HG03139 (cell line): ENCODE data around the gene FBXW5.

ENCODE experiments used
- ATAC-seq: cut with Tn5 transposase; IDR thresholded peaks from one replicate; pipeline ENCODE4 v1.9.1; 2021; ENCODE audit not compliant: unreplicated experiment

Gene FBXW5

DNA sequence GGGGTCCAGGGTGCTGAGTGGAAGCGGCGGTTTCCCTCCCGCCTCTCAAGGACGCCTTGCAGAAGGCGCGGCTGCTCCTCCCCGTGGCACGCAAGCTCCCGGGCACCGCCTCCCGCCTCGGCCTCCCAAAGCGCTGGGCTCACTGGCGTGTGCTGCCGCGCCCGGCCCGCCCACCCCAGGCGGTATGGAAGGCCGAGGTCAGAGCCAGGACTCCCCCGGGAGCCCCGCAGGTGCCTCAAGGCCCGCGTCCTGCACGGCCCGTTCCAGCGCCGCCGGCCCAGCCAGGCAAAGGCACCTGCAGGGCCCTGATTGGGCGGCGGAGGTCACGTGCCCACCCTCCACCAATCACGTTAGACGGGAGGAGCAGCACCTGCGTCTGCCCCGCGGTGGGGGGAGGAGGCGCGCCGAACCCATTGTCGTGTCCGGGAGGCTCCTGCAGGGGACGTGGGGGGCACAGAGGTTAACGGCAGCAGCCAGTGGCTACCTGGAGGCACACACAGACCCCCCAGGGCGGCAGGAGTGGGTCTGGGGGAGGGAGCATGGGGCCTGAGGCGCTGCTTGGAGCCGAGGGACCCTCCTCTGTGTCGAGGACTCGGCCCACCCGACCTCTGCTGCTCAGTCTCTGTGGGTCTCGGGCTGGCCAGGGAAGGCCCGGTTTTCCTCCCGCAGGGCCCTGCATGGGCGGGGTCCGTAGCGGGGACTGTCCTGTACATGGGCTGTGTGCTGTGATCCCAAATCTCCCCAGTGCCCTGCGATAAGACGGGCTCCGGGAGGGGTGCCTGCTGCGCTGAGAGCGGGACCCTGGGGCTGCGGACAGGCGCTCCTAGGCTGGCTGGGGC is 5.5 kb upstream of the FBXW5 start:
- peak; percentile 84 for ATAC-seq

DNA sequence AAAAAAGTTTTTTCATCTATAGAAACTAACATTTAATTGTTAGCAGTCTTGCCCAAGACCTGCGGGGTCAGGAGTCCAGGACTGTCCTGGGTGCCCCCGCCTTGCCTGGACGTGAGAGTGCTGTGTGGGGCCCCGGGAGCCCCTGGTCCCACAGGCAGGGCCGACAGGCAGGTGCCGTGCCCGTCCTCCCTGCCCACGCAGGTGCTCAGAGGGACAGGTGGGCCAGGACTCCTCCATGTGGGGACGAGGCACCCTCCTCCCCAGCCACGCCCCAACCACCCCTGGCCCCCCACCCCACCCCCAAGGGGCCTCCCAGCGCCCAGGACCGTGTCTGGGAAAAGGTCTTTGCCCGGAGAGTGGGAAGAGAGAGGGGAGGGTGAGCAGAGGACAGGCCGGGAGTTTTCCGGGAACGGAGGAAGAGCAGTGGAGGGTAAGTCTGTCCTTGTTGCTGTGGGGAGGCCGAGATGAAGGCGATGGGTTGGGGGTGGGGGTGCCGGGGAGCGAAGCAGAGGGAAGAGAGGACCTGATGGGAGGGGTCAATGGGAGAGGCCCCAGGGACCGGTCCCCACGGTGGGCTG is 4.8 kb upstream of the FBXW5 start:
- ATAC-seq: no peak

DNA sequence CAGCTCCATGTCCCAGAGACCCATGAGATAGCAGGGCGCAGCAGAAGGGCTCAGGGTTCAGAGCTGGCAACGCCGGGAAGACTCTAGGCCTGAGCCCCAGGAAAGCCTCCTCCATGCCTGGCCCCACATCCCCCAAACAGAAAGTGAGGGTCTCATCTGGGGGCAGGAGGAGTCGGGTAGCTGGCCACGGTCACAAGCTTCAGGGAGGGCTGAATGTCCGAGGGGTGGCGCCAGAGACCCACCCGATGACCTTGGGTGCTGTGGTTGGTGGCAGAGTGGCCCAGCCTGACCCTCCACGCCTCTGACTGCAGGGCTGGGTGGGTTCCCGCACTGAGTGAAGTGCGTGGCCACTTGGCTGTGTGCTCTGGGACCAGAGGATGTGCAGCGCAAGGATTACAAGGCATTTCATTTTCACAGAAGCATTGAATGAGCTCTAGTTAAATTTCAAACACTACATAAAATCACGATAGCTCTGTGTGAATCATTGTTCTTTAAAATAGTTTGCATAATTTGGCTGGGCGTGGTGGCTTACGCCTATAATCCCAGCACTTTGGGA is 3.5 kb upstream of the FBXW5 start:
- no peak for ATAC-seq

DNA sequence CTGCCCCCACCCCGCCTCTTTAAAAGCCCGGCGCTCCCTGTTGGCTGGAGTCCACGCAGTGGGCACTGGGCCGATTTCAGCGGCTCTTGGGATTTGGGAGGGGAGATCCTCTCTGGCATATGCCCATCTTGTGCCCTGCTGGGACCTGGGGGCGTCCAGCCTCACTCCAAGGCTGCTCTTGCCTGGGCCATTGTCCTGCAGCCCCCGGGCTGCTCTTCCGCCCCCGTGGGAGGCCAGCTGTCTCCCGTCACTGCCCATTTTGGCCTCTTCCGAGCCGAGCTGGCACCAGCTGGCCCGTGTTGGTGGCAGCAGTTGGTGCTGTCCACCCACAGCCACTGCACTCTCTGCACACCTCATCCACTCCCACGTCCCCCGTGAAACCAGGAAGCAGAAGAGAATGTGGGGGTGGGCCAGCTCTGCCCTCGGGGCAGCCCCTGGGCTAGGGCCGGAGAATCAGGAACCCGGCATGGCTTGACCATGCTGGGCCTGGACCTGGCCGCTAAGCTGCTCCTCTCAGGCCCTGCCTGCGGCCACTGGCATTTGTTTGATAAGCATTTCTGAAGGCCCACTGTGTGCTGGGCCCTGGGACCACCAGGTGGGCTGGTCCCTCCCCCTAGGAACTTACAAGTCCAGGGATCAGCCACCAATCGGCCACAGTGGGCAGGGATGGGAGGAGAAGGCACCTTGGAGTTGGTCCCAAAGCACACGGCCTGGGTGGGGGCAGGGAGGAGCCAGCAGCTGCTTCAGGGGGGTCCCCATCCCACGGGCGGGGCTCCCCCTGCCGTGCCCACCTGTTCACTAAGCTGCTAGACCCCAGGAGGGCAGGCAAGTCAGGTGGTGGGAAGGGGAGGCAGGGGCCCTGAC is 2.7 kb upstream of the FBXW5 start:
- no peak for ATAC-seq

DNA sequence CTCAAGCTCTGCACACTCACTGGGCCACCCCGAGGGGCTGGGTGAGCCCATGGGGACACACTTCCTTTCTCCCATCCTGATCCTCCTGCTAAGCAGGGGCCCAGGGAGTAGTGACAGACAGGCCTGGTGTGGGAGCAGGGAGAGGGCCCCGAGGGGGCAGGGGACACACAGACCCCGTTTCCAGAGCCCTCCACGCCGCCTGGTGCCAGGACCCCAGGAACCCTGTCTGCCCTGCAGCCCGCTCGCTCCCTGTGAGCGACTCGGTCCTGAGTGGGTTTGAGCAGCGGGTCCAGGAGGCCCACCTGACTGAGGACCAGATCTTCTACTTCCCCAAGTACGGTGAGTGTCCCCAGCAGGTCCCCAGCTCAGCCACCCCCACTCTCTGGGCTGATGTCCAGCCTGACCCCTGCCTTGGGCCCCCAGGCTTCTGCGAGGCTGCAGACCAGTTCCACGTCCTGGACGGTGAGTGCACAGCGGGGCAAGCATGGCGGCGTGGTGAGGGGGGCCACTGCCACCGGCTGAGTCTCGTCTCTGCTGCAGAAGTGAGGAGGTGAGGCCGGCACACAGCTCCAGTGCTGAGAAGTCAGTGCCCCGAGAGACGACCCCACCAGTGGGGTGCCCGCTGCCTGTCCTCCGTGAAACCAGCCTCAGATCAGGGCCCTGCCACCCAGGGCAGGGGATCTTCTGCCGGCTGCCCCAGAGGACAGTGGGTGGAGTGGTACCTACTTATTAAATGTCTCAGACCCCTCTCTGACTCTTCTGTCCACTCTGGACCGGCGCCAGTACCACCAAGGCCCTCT is 1.9 kb upstream of the FBXW5 start:
- ATAC-seq: no peak

DNA sequence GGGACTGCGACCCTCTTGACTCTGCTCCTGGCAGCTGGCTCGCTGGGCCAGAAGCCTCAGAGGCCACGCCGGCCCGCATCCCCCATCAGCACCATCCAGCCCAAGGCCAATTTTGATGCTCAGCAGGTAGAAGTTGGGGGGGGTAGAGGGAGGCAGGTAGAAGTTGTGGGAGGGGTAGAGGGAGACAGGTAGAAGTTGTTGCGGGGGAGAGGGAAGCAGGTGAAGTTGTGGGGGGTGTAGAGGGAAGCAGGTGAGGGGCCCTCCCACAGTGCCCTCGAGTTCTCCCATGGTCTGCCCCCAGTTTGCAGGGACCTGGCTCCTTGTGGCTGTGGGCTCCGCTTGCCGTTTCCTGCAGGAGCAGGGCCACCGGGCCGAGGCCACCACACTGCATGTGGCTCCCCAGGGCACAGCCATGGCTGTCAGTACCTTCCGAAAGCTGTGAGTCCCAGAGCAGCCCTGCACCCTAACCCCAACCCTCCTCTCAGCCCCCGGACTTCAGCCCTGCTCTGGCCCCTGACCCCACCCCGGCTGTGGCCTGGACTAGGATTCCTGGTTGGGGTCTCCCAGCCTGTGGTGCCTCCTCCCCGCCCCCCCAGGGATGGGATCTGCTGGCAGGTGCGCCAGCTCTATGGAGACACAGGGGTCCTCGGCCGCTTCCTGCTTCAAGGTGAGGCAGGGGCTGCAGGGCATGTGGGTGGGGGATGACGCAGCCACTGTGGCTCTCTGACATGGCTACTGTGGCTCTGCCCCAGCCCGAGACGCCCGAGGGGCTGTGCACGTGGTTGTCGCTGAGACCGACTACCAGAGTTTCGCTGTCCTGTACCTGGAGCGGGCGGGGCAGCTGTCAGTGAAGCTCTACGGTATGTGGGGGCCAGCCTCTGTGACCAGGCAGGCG is 1.0 kb upstream of the FBXW5 start:
- ATAC-seq: no peak

DNA sequence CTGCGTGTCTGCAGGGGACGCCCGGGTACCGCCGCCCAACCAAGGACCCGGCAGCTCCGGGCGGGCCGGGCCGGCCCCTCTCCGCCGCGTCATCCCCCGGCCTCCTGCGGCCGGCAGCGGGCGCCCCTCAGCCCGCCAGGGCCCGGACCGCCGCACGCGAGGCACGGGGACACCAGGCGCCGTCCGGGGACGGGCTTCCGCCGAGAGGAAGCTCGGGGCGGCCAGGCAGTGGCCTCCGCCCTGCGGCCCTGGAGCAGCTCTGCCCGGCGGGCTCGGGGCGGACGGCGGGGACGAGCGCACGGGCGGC is 373 bp downstream of the FBXW5 start:
- peak; percentile 25 for ATAC-seq

DNA sequence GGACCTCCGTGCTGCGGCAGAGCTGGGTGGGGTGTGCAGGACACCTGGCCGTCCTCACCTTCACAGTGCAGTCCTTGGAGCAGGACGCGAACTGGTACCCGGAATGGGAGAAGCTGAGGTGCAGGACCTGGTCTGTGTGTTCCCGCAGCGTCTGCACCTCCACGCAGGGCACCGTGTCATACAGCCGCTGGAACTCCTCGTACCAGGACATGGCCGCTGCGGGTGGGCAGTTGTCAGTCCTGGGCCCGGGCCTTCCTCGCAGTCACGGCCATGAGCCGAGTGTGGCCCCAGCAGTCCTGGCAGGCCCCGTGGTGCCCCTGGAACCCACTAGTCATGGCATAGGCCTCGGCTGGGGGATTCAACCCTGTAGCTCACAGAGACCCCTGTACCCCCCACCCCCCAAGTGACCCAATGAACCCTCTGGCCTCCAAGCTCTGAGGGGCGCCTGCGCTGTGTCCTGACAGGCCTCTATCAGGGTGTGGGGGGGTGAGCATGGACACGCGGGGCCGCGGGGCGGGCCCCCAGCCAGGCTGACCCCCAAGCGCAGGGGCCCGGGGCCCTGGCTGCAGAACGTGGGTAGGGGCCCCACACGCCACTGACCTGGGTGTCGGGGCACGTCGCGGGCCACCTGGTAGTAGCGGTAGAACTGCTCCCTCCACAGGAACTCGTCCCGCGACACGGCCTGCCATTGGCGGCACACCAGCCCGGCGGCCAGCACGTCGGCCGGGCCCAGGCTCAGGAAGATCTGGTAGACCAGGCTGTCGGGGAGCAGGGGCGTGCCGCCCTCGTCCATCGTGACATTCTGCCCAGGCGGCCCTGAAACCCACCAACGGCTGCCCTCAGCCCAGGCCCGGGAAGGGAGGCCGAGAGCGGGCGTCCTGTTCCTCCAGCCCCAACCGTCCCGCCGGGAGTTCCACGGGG is 987 bp downstream of the FBXW5 start:
- peak; percentile 9 for ATAC-seq

DNA sequence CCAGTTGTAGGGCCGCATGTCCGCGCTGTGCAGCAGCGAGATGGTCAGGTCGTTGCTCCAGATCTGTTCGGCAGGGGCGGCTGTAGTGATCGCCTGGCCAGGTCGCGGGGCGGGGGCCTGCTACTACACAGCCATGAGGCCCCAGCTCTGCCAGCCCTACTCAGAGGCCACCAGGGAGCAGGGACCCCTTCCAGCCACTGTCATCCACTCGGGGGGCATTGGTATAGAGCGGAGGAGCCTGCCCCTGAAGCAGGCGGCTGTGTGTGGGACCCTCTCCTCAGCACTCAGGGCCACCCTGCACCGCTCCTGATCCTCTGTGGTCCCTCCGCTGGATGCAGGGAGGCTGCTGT is 1.7 kb downstream of the FBXW5 start:
- no peak for ATAC-seq

DNA sequence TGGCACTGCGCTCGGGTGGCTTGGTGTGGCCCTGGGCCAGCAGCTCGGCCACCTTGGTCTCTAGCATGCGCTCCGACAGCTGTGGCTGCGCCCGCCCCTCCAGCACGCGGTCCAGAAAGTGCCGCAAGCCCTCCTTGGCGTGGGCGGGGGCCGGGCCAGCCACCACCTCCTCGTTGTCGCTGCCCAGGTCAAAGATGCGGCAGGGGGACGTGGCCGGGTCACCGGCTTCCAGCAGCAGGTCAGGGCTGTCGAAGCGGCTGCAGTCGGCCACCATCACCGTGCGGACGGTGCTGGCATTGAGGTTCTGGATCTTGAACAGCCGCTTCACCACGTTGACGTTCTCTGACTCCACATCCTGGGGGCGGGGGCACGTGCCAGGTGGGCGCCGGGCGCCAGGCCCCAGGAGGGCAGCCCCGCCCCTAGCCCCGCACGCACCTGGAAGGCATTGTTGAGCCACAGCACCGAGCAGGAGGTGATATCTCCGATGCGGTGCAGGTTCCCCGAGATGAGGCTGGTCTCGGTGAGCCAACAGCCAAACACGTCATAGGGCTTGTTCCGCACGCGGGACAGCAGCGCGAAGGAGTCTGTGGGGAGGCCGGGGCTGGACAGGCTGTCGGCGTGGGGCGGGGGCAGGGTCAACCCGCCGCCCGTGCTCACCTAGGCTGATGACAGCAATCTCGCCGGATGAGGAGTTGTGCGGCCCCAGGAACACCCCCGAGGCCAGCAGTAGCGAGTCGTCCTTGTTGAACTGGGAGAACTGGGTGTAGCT is 2.2 kb downstream of the FBXW5 start:
- no peak for ATAC-seq

DNA sequence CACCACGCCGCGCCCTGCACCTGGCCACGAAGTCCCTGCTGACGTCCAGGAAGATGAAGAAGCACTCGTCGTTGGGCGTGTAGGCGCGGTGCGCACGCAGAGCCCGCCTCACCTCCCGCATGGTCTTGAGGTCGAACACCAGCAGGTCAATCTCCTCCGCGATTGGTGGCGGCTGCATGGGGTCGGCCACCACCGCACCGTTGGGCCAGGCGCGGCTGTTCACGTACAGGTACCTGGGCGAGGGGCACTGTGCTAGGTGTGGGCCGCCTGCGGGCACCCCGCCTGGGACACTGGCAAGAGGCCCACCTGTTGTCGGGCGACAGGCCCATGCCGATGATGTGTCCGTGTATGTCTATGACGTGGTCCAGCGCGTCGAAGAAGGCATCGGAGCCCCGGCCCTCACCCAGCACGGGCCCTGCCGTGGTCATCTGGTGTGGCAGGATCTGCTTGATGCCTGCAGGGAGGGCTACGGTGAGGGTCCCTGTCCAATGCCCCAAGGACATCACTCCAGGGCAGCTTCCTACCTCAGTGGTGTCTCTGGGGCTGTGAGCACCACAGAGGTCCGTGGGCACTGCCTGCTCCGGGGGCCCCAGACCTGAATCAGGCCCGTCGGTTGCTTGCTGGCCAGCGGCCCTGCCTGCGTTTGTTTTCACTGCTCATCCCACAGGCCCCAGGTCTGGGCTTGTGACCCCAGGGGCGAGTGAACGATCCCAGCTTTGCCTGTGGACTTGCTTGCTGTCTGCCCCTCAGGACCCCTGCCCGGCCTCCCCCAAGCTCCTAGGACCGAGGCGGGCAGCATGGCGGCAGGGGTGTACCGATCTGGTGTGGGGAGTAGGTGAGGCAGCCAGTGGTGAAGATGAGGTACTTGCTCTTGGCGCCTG is 3.1 kb downstream of the FBXW5 start:
- no peak for ATAC-seq

DNA sequence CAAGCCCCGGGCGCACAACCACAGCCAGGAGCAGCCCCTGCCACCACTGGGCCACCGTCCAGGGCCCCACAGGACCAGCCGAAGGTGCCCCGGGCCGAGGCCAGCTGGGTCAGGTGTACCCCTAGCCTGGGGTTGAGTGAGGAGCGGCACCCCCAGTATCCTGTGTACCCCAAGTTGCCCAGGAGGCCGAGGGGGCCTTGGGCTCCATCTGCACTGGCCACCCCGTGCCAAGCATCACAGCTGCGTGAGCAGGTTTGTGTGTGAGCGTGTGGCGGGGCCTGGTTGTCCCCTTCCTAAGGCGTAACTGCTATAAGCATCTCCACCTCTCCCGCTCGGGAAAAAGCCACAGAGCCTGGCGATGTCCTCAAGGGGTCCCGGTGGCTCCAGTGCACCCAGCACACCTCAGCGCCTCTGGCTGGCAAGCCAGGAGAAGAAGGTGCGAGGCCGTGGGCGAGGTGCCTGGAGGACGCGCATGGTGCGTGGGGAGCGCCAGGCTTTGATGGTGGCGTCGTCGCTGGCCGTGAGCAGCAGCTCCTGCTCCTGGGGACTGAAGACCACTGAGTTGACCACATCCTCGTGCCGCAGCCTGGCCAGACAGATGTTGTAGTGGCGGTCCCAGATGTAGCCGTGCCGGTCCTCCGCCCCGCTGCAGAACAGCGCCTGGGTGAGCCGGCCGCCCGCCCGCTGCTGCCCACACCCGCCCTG is 3.9 kb downstream of the FBXW5 start:
- no peak for ATAC-seq

DNA sequence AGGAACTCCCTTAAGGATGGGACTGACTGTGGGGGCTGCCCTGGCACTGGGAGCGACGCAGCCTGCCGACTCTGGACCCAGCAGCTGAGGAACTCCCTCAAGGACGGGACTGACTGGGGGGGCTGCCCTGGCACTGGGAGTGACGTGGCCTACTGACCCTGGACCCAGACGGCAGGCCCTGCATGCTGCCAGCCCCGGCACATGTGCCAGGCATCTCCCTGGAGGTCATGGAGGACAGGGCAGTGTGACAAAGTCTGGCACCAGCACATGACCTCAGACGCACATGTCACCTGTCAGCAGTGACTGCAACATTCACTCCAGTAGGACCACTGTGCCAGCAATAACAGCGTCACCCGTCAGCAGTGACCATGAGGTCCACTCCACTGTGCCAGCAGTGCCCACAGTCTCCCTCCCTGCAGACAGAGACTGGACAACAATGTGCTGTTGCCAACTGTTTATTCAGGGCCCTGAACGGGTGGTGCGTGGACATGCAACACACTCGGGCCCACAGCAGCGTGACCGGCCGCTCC is 4.5 kb downstream of the FBXW5 start:
- ATAC-seq: no peak

DNA sequence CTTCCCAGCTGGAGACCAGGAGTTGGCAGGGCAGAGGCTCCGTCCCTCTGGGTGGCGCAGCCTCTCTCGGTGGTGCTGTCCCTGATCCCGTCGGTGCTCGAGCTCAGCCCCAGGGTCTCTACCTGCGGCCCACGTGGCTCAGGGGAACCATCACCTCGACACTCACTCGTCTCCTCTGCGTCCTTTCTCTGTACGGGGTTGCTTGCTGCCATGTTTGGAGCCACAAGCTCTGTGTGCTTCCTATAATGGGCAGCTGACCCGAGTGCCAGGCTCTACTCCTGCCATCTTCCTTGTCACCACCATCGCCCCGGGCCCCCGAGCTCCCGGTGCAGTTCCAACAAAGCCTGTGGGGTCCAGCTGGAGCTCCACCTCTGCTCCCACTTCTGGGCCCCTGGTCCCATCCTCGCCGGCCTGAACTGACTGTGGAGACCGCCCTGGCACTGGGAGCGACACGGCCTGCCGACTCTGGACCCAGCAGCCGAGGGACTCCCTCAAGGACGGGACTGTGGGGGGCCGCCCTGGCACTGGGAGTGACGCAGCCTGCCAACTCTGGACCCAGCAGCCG is 5.0 kb downstream of the FBXW5 start:
- no peak for ATAC-seq

DNA sequence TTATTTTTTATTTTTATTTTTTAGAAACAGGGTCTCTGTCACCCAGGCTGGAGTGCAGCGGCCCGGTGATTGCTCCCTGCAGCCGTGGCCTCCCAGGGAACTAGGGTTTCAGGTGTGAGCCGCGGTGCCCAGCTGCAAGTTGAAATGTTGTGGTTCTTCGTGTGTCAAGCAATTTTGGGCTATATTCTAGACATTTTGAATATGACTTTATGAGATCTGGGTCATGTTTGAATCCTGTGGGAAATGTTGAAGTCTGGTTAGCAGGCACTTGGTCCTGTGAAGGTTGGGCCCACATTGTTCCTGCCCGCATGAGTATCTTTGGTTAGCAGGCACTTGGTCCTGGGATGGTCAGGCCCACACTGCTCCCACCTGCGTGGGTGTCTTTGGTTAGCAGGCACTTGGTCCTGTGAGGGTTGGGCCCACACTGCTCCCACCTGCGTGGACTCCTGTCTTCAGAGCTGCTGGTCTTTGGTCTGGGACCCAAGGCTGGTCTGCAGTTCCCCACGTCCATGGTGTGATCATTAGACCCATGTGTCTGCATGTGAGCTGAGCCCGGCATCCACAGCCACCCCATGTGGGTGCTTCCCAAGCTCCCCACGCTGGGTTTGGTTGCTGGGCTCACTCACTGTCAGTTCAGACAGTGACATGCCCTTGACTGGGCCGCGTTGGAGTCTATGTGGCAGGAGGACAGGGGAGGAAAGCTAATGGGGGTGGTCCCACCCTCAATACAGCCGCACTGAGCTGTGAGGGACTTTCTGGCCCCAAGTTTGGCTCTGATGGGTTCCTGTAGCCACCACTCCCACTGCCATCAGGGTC is 7.1 kb downstream of the FBXW5 start:
- ATAC-seq: no peak
